Measurements from ENCODE around the gene BCL11A. TPM values are rescaled to one million over a fixed set of nuclear protein-coding genes. Genes with fewer than 3 reads are reported as not detected.

BCL11A gene
- total RNA-seq, 1 experiment from 2014 or later = 1.3 TPM

- Histone ChIP-seq H3K27me3 (replicated peaks; ENCODE audit: insufficient read depth, low read depth, low read length, poor library complexity) (peaks cover 53% of the 10 kb centered on the region), H3K4me1 (ENCODE audit: insufficient read depth, low read length, poor library complexity, severe bottlenecking) (peaks cover 8% of the 10 kb centered on the region), H3K4me3 (ENCODE audit: low read depth, low read length, poor library complexity, severe bottlenecking) (no peak overlapping the region), H3K27ac (ENCODE audit: low read depth, low read length, poor library complexity, severe bottlenecking) (no peak overlapping the region), H3K36me3 (ENCODE audit: insufficient read depth, low read length, poor library complexity, severe bottlenecking) (no peaks in the 10 kb centered on the region), H3K9me3 (ENCODE audit: low read depth, low read length, poor library complexity, severe bottlenecking) (no peaks in the 10 kb centered on the region)
- no TSS peak for BruUV-seq (replicated peaks)
- POLR2A ChIA-PET (ENCODE audit: low non-redundant PET) = no interaction called here
- no peak for TF ChIP-seq EZH2 (IDR thresholded peaks at IDR 0.05; ENCODE audit: borderline replicate concordance, low read depth, low read length, poor library complexity, severe bottlenecking)
- TF ChIP-seq, protein P1, sequence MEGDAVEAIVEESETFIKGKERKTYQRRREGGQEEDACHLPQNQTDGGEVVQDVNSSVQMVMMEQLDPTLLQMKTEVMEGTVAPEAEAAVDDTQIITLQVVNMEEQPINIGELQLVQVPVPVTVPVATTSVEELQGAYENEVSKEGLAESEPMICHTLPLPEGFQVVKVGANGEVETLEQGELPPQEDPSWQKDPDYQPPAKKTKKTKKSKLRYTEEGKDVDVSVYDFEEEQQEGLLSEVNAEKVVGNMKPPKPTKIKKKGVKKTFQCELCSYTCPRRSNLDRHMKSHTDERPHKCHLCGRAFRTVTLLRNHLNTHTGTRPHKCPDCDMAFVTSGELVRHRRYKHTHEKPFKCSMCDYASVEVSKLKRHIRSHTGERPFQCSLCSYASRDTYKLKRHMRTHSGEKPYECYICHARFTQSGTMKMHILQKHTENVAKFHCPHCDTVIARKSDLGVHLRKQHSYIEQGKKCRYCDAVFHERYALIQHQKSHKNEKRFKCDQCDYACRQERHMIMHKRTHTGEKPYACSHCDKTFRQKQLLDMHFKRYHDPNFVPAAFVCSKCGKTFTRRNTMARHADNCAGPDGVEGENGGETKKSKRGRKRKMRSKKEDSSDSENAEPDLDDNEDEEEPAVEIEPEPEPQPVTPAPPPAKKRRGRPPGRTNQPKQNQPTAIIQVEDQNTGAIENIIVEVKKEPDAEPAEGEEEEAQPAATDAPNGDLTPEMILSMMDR (conservative IDR thresholded peaks at IDR 0.05; ENCODE audit: low read depth, low read length) = no peak
- DNase-seq (ENCODE audit: low spot score) = no peak
- intact Hi-C loops (cut with micrococcal nuclease; ENCODE audit: unreplicated experiment) = no loop called here
- CTCF ChIA-PET = no interaction called here
These were observed 32.4 kb downstream of the BCL11A start for GRCh38 chr2:60520917-60521539.

DNA sequence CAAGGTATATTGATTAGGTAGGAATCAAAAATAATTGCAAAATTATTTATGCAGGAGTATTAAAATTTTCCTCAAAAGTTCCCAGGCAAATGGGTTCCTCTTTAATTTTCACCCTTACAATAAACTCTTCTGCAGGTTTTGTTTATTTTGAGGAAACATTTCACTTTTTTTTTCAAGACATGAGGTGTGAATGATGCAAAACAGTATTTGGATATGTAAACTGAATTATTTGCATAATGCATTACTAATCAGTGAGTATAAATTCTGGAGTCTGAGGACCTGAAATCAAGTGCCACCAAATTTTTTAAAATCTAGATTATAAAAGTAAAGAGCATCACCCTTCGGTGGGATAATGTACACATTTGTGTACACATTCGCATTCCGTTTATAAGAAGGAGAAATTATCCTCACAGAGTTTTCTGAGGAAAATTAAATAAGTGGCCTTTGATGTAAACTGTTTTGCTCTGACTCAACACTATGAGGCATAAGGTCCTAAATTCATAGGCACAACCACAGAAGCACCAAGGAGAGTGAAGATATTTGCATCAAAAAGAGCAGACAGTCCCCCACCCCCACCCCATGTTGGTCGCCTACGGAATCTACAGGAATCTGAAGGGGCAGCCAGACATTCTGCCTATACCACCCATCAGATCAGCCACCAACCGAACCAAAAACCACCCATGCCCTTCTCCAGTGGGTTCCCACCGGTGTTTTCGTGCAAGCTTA, 33.1 kb downstream of the BCL11A start:
- no peak for DNase-seq (ENCODE audit: low spot score)
- H3K4me1 ChIP-seq (ENCODE audit: insufficient read depth, low read length, poor library complexity, severe bottlenecking) = peaks cover 12% of the 10 kb centered on the region
- H3K27ac ChIP-seq (ENCODE audit: low read depth, low read length, poor library complexity, severe bottlenecking) = no peak overlapping the region
- BruUV-seq (replicated peaks) = no TSS peak
- intact Hi-C loops (cut with micrococcal nuclease; ENCODE audit: unreplicated experiment) = no loop called here
- no peak overlapping the region for H3K4me3 ChIP-seq (ENCODE audit: low read depth, low read length, poor library complexity, severe bottlenecking)
- peaks cover 46% of the 10 kb centered on the region for H3K27me3 ChIP-seq (replicated peaks; ENCODE audit: insufficient read depth, low read depth, low read length, poor library complexity)
- no peak for TF ChIP-seq EZH2 (IDR thresholded peaks at IDR 0.05; ENCODE audit: borderline replicate concordance, low read depth, low read length, poor library complexity, severe bottlenecking)
- TF ChIP-seq, protein P1 (conservative IDR thresholded peaks at IDR 0.05; ENCODE audit: low read depth, low read length) = no peak
- no peaks in the 10 kb centered on the region for H3K36me3 ChIP-seq (ENCODE audit: insufficient read depth, low read length, poor library complexity, severe bottlenecking)
- H3K9me3 ChIP-seq (ENCODE audit: low read depth, low read length, poor library complexity, severe bottlenecking) = no peaks in the 10 kb centered on the region
- POLR2A ChIA-PET (ENCODE audit: low non-redundant PET) = no interaction called here
- CTCF ChIA-PET = no interaction called here

GRCh38 chr2:60519231-60519863, 34.1 kb downstream of the BCL11A start:
- no peaks in the 10 kb centered on the region for H3K9me3 ChIP-seq (ENCODE audit: low read depth, low read length, poor library complexity, severe bottlenecking)
- no peak overlapping the region for H3K4me3 ChIP-seq (ENCODE audit: low read depth, low read length, poor library complexity, severe bottlenecking)
- peaks cover 12% of the 10 kb centered on the region for H3K4me1 ChIP-seq (ENCODE audit: insufficient read depth, low read length, poor library complexity, severe bottlenecking)
- BruUV-seq (replicated peaks) = no TSS peak
- DNase-seq (ENCODE audit: low spot score) = no peak
- POLR2A ChIA-PET (ENCODE audit: low non-redundant PET) = no interaction called here
- CTCF ChIA-PET = no interaction called here
- H3K27me3 ChIP-seq (replicated peaks; ENCODE audit: insufficient read depth, low read depth, low read length, poor library complexity) = peaks cover 37% of the 10 kb centered on the region
- H3K27ac ChIP-seq (ENCODE audit: low read depth, low read length, poor library complexity, severe bottlenecking) = no peak overlapping the region
- intact Hi-C loops (cut with micrococcal nuclease; ENCODE audit: unreplicated experiment) = no loop called here
- no peaks in the 10 kb centered on the region for H3K36me3 ChIP-seq (ENCODE audit: insufficient read depth, low read length, poor library complexity, severe bottlenecking)
- no peak for TF ChIP-seq EZH2 (IDR thresholded peaks at IDR 0.05; ENCODE audit: borderline replicate concordance, low read depth, low read length, poor library complexity, severe bottlenecking)
- TF ChIP-seq, protein P1 (conservative IDR thresholded peaks at IDR 0.05; ENCODE audit: low read depth, low read length) = no peak

Data from A673 (cell line).